A549 (cell line): Measurements from ENCODE around the gene VSTM2B.

Source experiments
- CHD2 ChIP-seq: fragments of 150-350 bp; IDR thresholded peaks from 2 replicates; pipeline ENCODE4 v1.6.1; 2014; ENCODE audit warnings: low read length; ENCODE audit not compliant: partially characterized antibody
- CTCF ChIP-seq: fragments of >200 bp; sonication (Bioruptor Twin); formaldehyde crosslinking; IDR thresholded peaks from 3 replicates; pipeline ENCODE4 v1.5.1; 2016
- ELK1 ChIP-seq: fragments of 150-350 bp; IDR thresholded peaks from 2 replicates; pipeline ENCODE4 v1.6.1; 2014; ENCODE audit warnings: low read depth, mild to moderate bottlenecking, low read length
- JUN ChIP-seq, 2 experiments: fragments of >200 bp; sonication (Bioruptor Twin); formaldehyde crosslinking; IDR thresholded peaks; 2 replicates in 1 of 2; 3 replicates in 1 of 2; pipeline ENCODE4 v1.6.1; 2016 to 2017
- JUNB ChIP-seq: fragments of >200 bp; sonication (Bioruptor Twin); formaldehyde crosslinking; IDR thresholded peaks from 2 replicates; pipeline ENCODE4 v1.6.1; 2016
- MAFK ChIP-seq: fragments of 450-650 bp; IDR thresholded peaks from 2 replicates; pipeline ENCODE4 v1.6.1; 2014; ENCODE audit not compliant: partially characterized antibody
- MAX ChIP-seq: IDR thresholded peaks from 2 replicates; pipeline ENCODE4 v1.6.1; 2012
- MYC ChIP-seq: IDR thresholded peaks from 2 replicates; pipeline ENCODE4 v1.6.1; 2012; ENCODE audit warnings: mild to moderate bottlenecking, inconsistent platforms, low read length, improper control_type of control experiment, borderline replicate concordance
- POLR2A ChIP-seq: IDR thresholded peaks from 2 replicates; pipeline ENCODE4 v1.6.1; 2012; ENCODE audit warnings: mild to moderate bottlenecking, low read length
- RAD21 ChIP-seq, 2 experiments: fragments of >200 bp in 1 of 2; sonication (Bioruptor Twin) in 1 of 2; formaldehyde crosslinking in 1 of 2; IDR thresholded peaks in 1 of 2; conservative IDR thresholded peaks in 1 of 2; 2 replicates in 1 of 2; 3 replicates in 1 of 2; pipeline ENCODE4 v1.6.1; 2012 to 2018; ENCODE audit warnings: inconsistent platforms in 1 of 2
- RCOR1 ChIP-seq: fragments of 150-350 bp; IDR thresholded peaks from 2 replicates; pipeline ENCODE4 v1.6.1; 2014; ENCODE audit warnings: antibody characterized with exemption, low read length, low read depth
- RNF2 ChIP-seq: fragments of 200-600 bp; sonication (generic); IDR thresholded peaks from 2 replicates; pipeline ENCODE4 v1.6.1; 2016; ENCODE audit warnings: low read depth, mild to moderate bottlenecking, antibody characterized with exemption, moderate library complexity, borderline replicate concordance

- TF ChIP-seq POLR2A (no peak), JUNB (no peak), CTCF (no peak), MAX (no peak), MAFK (no peak), RNF2 (no peak), RAD21 (conservative IDR thresholded peaks at IDR 0.05 in 1 of 2, IDR thresholded peaks at IDR 0.05 in 1 of 2) (no peak), RCOR1 (no peak), MYC (no peak), JUN (IDR thresholded peaks at IDR 0.05) (no peak), ELK1 (no peak), CHD2 (no peak)
Measured at GRCh38 chr19:29511768-29512167, 14.0 kb upstream of the VSTM2B start.
